Transverse colon (tissue), 4 donors: Measurements from ENCODE around the gene ZBTB8OS. TPM values are rescaled to one million over a fixed set of nuclear protein-coding genes. Genes with fewer than 3 reads are reported as not detected.

Source experiments
- DNase-seq: peaks from one replicate; pipeline ENCODE4 v3.0.0-alpha.2; 2019
- H3K27ac ChIP-seq, 4 donors: fragments of 200-600 bp; sonication (generic); 2 replicates each; pipeline ENCODE4 v1.5.1; 2016 to 2018; ENCODE audit warnings: inconsistent platforms in 4 of 4
- H3K27me3 ChIP-seq: fragments of 200-600 bp; sonication (generic); 2 replicates; pipeline ENCODE4 v1.5.1; 2017; ENCODE audit warnings: inconsistent platforms
- H3K36me3 ChIP-seq, 4 donors: fragments of 200-600 bp; sonication (generic); 2 replicates each; pipeline ENCODE4 v1.5.1; 2017 to 2019; ENCODE audit warnings: inconsistent platforms in 4 of 4
- H3K4me1 ChIP-seq, 4 donors: fragments of 200-600 bp; sonication (generic); 2 replicates each; pipeline ENCODE4 v1.5.1; 2017 to 2020; ENCODE audit warnings: inconsistent platforms in 4 of 4
- H3K4me3 ChIP-seq, 4 donors: fragments of 200-600 bp; sonication (generic); 1 replicate in 1 of 4; 2 replicates in 3 of 4; pipeline versions ENCODE4 v1.5.1 to v1.6.1; 2017 to 2019; ENCODE audit warnings: inconsistent platforms in 4 of 4
- H3K9me3 ChIP-seq, 2 donors: fragments of 200-600 bp; sonication (generic); 2 replicates each; pipeline ENCODE4 v1.5.1; 2017 to 2019; ENCODE audit warnings: inconsistent platforms in 2 of 2
- CTCF ChIP-seq, 5 experiments: fragments of 200-600 bp in 3 of 5; fragments of 450-650 bp in 2 of 5; sonication (generic) in 3 of 5; IDR thresholded peaks; 1 replicate in 2 of 5; 2 replicates in 3 of 5; pipeline ENCODE4 v1.5.1; 2016 to 2017; ENCODE audit warnings: antibody characterized with exemption in 5 of 5, inconsistent platforms in 3 of 5, mild to moderate bottlenecking in 2 of 5, moderate library complexity in 1 of 5
- EP300 ChIP-seq: sonication (generic); formaldehyde crosslinking; IDR thresholded peaks from one replicate; pipeline ENCODE4 v1.6.1; 2017; ENCODE audit warnings: antibody characterized with exemption, low read depth
- POLR2A ChIP-seq: fragments of 450-650 bp; IDR thresholded peaks from one replicate; pipeline ENCODE4 v1.6.1; 2016; ENCODE audit warnings: antibody characterized with exemption, mild to moderate bottlenecking, moderate library complexity
- POLR2AphosphoS5 ChIP-seq, 3 donors: sonication (generic); formaldehyde crosslinking; IDR thresholded peaks; one replicate each; pipeline ENCODE4 v1.6.1; 2016; ENCODE audit warnings: antibody characterized with exemption in 3 of 3
- WGBS, 2 donors: methylation state at CpG; one replicate each; pipeline ENCODE4 v1.1.5; 2018; ENCODE audit warnings: low coverage in 1 of 2; 5-methylcytosine and 5-hydroxymethylcytosine counted together
- in situ Hi-C, 4 donors: fragments of 200-750 bp; cut with MboI; loops; one replicate each; pipeline versions ENCODE4 v1.15.0 to v1.15.1; 2017; ENCODE audit warnings: low sequenced_read_pairs in 3 of 4, low pct_ligation_motif_present in 1 of 4, low pct_unique_long_range_greater_than_20kb in 1 of 4
- intact Hi-C: fragments of 100-400 bp; cut with DNase I; formaldehyde crosslinking; loops from one replicate; pipeline ENCODE4 v1.15.1; 2023; ENCODE audit warnings: low total_unique reads
- total RNA-seq, 4 donors: library from RNA; depleted of rRNA; stranded (reverse); fragments of >200 nt; gene quantifications; one replicate each; pipeline ENCODE4 v1.1.0, GENCODE V29; 2016

ZBTB8OS gene
- total RNA-seq, 4 donors from 2014 or later = 3.4 to 72.9 (median 34.5) TPM

GRCh38 chr1:32612189-32612881 is 38.0 kb downstream of the ZBTB8OS start:
- H3K27me3 ChIP-seq = no peaks in the 10 kb centered on the region
- peaks cover 0 to 13% (median 5%) of the 10 kb centered on the region in 4 donors for H3K4me1 ChIP-seq
- 8 to 18% methylated on average over 9 to 28 of the region's 35 CpGs for WGBS, 2 donors
- peak; percentile 89 for DNase-seq
- no peaks in the 10 kb centered on the region for H3K9me3 ChIP-seq
- intact Hi-C loops (no loop called here), in situ Hi-C loops (no loop called here)
- H3K4me3 ChIP-seq = peak overlapping the region; percentile 35 to 60 (median 44)
- TF ChIP-seq EP300 (no peak), CTCF (IDR thresholded peaks at IDR 0.05) (peak; percentile 32 to 67 (median 36)), POLR2A (peak; percentile 62), POLR2AphosphoS5 (IDR thresholded peaks at IDR 0.05) (peak; percentile 54 to 76 (median 59))
- no peaks in the 10 kb centered on the region for H3K36me3 ChIP-seq
- H3K27ac ChIP-seq = peak overlapping the region; percentile 38 to 60 (median 43)

- WGBS, 2 donors = 13 to 15% methylated on average over 5 to 12 of the region's 12 CpGs
- no peak for TF ChIP-seq EP300
- no peak for TF ChIP-seq CTCF (IDR thresholded peaks at IDR 0.05)
- no peak for TF ChIP-seq POLR2A
- no peak for TF ChIP-seq POLR2AphosphoS5 (IDR thresholded peaks at IDR 0.05)
- in situ Hi-C loops (no loop called here), intact Hi-C loops (no loop called here)
- Histone ChIP-seq H3K36me3 (no peaks in the 10 kb centered on the region), H3K27ac (peak overlapping the region in 3 of 4 donors; percentile 38 to 60 (median 46)), H3K4me3 (peak overlapping the region; percentile 35 to 60 (median 44)), H3K27me3 (no peaks in the 10 kb centered on the region), H3K9me3 (no peaks in the 10 kb centered on the region), H3K4me1 (peaks cover 0 to 13% (median 5%) of the 10 kb centered on the region in 4 donors)
- no peak for DNase-seq
These were observed 38.5 kb downstream of the ZBTB8OS start for GRCh38 chr1:32611859-32612188.

GRCh38 chr1:32609180-32609579 is 41.2 kb downstream of the ZBTB8OS start:
- in situ Hi-C loops (no loop called here), intact Hi-C loops (no loop called here)
- TF ChIP-seq POLR2A = no peak
- no peak for TF ChIP-seq EP300
- no peak for TF ChIP-seq POLR2AphosphoS5 (IDR thresholded peaks at IDR 0.05)
- TF ChIP-seq CTCF (IDR thresholded peaks at IDR 0.05) = no peak

GRCh38 chr1:32606565-32607371 is 43.6 kb downstream of the ZBTB8OS start:
- in situ Hi-C loops = no loop called here
- no peak for DNase-seq
- 84% methylated on average over 11 of the region's 11 CpGs; no CpG with 5 or more reads in 1 of the 2 donors for WGBS, 2 donors
- intact Hi-C loops = no loop called here
- no peaks in the 10 kb centered on the region for H3K36me3 ChIP-seq
- no peaks in the 10 kb centered on the region for H3K27me3 ChIP-seq
- H3K4me1 ChIP-seq = peaks cover 0 to 5% (median 0%) of the 10 kb centered on the region in 4 donors
- H3K9me3 ChIP-seq = no peaks in the 10 kb centered on the region
- no peak for TF ChIP-seq EP300
- TF ChIP-seq POLR2AphosphoS5 (IDR thresholded peaks at IDR 0.05) = no peak
- TF ChIP-seq POLR2A = no peak
- TF ChIP-seq CTCF (IDR thresholded peaks at IDR 0.05) = no peak
- H3K27ac ChIP-seq = no peak overlapping the region
- no peak overlapping the region for H3K4me3 ChIP-seq

More at GRCh38 chr1:32609180-32609579, 41.2 kb downstream of the ZBTB8OS start:
- no peaks in the 10 kb centered on the region for H3K27me3 ChIP-seq
- no peak overlapping the region for H3K27ac ChIP-seq
- H3K9me3 ChIP-seq = no peaks in the 10 kb centered on the region
- H3K4me3 ChIP-seq = no peak overlapping the region
- no peak for DNase-seq
- peaks cover 0 to 13% (median 5%) of the 10 kb centered on the region in 4 donors for H3K4me1 ChIP-seq
- WGBS, 2 donors = 90 to 91% methylated on average over 1 to 4 of the region's 4 CpGs
- no peaks in the 10 kb centered on the region for H3K36me3 ChIP-seq
